B cell (primary cell): Measurements from ENCODE around the gene SNAPC4.

Experiments used
- CTCF ChIP-seq: fragments of 200-600 bp; IDR thresholded peaks from one replicate; pipeline ENCODE4 v1.8.0; 2022; ENCODE audit warnings: antibody characterized with exemption, mild to moderate bottlenecking
- EZH2 ChIP-seq: IDR thresholded peaks from 2 replicates; pipeline ENCODE4 v1.6.1; 2012; ENCODE audit warnings: borderline replicate concordance, low read depth, mild to moderate bottlenecking, moderate library complexity, low read length; ENCODE audit not compliant: insufficient read depth, poor library complexity, severe bottlenecking

DNA sequence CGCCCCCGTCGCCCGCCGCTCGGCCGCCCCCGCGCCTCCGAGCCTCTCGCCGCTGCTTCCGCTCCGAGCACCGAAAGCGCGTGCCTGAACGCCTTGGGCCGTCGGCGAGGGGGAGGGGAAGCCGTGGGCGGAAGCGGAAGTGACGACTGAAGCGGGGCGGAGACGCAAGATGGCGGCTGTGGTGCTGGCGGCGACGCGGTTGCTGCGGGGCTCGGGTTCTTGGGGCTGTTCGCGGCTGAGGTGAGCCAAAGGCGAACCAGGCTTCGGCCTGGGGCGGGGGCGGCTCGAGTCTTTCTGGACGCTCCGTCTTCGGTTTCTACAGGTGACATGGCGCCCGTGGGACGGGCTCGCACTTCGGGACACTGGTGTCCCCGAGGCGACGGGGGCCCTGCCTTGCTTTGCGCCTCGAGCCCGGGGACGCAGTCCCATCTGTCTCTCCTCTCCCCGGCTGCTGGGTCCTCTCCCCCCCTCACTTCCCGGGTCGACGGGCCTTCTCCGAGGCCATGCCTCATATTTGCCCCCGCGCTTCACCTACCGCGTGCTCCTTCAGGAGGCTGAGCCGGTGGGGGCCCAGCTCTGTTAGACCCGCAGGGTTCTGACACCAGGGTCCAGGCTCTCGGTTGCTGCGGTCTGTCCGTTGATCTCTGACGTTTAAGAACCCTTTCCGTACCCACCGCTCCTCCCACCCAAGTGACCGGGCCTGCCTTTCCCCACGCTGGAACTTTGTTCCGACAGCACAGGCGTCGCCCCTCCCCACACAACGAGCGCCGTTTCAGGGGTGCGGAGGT lies 10.7 kb upstream of the SNAPC4 start, which contains the start of the genes ENTR1 and PMPCA:
- TF ChIP-seq CTCF (no peak), EZH2 (no peak)
